ENCODE data around the gene NBPF3.
"Not testable (repeated sequence)": the region's sequence is repeated elsewhere in the genome, so short reads cannot be mapped to it uniquely, and the experiment has no call there.

Gene NBPF3

GRCh38 chr1:21438646-21439312, 1.2 kb upstream of the NBPF3 start:
- not testable (repeated sequence) for DNase-seq

GRCh38 chr1:21439345-21439720, 604 bp upstream of the NBPF3 start:
- no peak for DNase-seq

DNA sequence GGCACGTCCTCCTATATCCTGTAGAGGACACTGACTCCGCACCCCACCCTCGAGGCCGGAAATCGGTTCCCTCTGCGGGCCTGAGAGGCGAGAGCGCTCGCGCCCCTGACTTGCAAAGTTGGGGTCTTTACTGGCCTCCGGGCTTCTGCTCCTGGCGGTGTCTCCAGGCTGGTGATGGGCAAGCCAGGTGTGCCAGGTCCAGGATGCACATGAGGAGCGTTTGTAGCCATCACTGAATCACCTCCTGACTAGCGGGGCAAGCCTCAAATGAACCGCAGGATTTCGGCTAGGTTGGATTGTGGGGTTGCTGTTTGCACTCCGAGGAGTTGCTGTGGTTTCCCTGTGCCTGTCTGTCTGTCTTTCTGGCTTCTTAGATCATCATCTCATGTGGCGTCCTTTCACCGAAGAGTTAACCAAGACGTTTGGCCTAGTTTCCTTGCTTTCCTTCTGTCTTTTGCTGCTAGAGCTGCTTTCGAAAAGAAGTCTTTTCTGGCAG, 741 bp downstream of the NBPF3 start:
- not testable (repeated sequence) for DNase-seq

DNA sequence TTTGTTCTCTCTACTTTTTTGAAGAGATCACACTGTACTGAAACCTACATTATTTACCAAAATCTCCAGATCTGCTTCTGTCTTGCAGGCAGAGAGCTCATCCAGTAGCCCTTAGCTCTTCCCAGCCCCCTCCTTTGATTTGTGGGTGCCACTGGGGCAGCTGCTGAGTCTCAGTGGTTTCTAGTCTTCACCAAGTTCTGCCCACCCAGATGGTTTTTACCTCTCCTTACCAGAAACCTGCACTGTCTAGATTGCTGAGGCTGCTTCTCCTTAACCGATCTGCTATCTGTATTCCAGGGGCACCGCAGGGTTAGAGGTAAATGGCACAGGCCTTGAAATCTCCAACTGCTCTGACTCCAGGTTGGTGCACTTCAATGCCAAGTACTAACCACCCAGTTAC, 6.7 kb downstream of the NBPF3 start:
- not testable (repeated sequence) for DNase-seq

GRCh38 chr1:21447311-21447710, 7.4 kb downstream of the NBPF3 start:
- DNase-seq, result no peak

GRCh38 chr1:21449906-21450305, 10.0 kb downstream of the NBPF3 start:
- DNase-seq, result no peak

GRCh38 chr1:21451212-21451611, 11.3 kb downstream of the NBPF3 start:
- DNase-seq, result no peak

- DNase-seq, result no peak
Measured at GRCh38 chr1:21451981-21452411, 12.1 kb downstream of the NBPF3 start.

DNA sequence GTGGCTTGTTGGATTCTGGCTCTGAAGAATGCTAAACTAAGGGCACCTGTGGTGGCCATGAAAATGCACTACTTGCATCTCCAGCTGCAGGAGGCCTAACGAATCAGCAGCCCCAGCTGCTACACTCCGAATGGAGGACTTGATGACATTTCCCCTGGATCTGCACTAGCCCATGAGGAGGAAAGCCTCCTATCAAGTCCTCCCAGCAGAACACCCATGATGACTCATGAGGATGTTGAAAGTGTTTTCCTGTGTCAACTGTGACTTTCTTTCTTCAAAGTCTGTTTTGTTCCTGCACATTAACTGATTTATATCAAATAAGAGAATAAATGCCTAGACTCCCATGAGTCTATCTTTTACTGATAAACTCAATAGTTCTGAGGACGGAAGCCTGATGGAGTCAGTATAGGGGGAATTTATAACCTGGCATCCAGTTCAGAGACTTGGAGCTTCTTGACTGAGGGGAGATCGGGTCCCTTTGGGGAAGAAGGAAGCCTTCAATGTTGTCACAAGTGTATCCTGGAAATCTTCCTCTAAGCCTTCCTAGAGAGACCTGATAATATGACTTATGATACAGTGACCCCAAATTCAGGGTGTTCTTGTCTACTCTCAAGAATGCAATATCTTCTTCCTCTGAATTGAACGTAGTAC, 14.2 kb downstream of the NBPF3 start:
- DNase-seq, result not testable (repeated sequence)

DNA sequence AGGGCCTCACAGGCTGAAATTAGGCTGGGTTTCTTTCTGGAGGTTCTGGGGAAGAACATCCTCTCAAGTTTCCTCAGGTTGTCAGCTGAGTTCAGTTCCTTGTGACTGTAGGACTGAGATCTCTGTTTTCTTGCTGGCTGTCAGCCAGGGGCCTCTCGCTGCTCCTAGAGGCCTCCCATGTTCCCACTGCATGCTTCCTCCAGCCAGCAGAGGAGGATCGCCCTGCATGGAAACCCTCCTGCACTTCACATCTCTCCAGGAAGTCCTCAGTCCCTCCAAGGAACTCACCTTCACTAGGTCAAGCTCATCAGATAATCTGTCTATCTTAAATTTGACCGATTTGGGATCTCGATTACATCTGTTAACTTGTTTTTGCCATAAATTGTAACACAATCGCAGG, 15.0 kb downstream of the NBPF3 start:
- not testable (repeated sequence) for DNase-seq

- no peak for DNase-seq
Measured at GRCh38 chr1:21457654-21458053, 17.7 kb downstream of the NBPF3 start.

- not testable (repeated sequence) for DNase-seq
Measured at GRCh38 chr1:21465127-21465526, 25.2 kb downstream of the NBPF3 start.

DNA sequence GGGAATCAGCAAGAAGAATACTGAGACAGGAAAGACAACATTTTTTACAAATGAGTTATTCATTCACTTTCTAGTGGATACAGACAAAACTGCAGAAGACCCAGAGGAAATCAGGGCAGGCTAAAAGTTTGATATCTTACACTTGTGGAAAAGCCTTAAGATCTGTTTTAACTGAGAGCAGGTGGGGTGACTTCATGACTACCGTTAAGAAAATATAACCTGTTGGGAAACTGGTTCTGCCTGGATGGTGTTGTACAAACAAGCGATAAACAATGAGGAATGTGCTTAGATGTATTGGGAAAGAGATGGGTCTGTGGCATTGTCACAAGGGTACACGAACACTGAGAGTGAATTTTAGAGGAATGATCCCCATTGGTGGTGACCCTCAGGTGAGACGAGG, 28.0 kb downstream of the NBPF3 start:
- DNase-seq, result not testable (repeated sequence)

- DNase-seq, result no peak
Measured at GRCh38 chr1:21468599-21468998, 28.7 kb downstream of the NBPF3 start.

DNA sequence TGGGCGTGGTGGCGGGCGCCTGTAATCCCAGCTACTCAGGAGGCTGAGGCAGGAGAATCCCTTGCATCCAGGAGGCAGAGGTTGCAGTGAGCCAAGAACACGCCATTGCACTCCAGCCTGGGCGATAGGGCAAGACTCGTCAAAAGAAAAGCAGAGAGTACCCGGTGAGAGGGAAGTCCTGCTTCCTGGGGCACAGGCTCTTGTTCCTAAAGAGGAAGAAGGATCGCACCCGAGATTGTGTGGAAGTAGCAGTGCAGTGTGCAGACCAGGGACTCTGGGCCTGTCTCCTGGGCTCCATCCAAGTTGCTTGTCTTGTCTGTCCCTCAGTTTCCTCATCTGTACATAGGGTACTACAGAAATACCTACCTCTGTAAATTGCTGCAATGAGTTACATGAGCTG, 29.6 kb downstream of the NBPF3 start:
- no peak for DNase-seq

DNA sequence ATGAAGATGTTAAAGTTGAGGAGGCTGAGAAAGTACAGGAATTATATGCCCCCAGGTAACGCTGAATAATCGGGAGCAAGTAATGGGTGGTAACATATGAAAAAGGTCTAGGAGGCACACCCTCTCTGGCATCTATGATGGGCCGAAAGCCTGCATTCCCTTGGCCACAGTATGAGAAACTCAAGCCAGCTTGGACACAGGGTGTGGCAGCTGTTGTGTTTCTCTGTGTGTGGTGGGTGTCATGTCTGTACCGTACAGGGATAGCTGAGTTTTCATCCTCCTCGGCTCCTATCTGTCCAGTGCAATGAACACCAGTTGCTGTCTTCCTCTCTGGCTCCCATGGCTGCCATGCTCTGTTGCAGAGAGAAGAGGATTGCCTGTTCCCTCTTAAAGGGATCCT, 32.9 kb downstream of the NBPF3 start:
- DNase-seq, result no peak

DNA sequence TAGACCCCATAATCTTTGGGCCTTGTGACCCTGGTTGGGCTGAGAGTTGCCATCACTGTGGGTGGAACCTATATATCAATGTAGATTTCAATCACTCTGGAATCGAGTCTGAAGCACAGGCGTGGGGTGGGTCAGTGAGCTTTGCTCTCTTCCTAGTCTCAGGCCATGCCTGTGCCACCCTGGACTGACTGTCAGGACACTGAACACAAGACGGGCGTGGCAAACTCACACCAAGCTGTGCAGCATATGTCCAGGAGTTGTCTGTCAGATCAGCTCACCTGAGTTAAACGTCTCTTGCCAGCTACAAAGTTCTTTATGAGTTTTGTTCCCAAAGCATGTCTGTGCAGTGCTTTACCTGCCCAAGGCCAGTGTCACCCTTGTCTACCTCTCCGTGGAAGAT, 38.4 kb downstream of the NBPF3 start:
- no peak for DNase-seq

- DNase-seq, result not testable (repeated sequence)
Measured at GRCh38 chr1:21483881-21484280, 43.9 kb downstream of the NBPF3 start.

DNA sequence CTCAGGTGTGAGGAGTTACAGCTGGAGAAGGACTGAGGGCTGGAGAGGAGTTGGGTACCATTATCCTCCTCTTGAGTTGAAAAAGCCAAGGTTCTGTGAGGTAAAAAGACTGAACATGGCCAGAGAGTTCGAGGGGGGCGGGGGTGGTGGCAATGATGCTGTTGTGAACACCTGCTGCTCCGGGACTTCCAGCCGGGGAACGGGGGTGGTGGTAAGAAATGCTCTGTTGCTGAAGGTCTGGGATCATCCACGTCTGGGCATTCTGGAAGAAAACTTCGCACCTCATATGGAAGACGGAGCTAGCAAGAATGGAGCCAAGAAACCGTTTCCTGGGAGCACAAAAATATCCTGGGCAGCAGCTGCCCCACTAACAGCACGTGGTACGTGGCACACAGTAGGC, 49.2 kb downstream of the NBPF3 start:
- DNase-seq, result no peak

GRCh38 chr1:21490774-21491487, 51.0 kb downstream of the NBPF3 start:
- no peak for DNase-seq

DNA sequence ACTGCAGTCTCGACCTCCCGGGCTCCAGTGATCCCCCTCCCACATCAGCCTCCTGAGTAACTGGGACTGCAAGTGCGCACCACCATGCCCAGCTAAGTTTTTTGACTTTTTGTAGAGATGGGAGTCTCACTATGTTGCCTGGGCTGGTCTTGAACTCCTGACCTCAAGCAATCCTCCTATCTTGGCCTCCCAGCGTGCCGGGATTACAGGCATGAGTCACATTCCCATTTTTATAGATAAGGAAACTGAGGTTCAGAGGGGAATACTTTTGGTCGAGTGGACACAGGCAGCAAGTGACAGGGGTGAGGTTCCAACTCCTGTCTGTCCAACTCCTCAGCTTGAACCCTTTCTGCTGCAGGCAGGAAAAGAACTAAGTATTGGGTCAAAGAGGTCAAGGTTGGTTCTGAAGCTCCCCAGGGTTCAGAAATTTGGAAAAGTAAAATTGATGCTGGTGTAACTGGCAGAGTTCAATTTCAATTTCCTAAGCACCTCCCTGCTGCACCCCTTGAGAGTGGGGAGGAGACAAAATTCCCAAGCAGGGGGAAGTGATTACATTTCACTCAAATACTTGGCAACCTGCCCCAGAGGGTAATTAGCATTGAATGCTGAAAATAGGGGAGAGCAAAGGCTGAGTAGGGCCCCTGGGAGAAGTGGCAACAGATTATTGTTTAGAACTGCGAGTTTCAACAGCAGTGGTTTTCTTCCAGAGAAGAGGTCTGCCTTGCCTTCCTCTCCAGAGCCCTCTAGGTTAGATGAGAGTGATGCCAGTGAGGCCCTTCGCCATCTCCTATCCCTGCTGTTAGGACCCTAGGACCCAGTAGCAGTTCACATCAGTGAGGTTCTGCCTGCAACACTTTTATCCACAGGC, 51.8 kb downstream of the NBPF3 start:
- DNase-seq, result peak; percentile 76

GRCh38 chr1:21492356-21492625, 52.4 kb downstream of the NBPF3 start:
- DNase-seq, result no peak

DNA sequence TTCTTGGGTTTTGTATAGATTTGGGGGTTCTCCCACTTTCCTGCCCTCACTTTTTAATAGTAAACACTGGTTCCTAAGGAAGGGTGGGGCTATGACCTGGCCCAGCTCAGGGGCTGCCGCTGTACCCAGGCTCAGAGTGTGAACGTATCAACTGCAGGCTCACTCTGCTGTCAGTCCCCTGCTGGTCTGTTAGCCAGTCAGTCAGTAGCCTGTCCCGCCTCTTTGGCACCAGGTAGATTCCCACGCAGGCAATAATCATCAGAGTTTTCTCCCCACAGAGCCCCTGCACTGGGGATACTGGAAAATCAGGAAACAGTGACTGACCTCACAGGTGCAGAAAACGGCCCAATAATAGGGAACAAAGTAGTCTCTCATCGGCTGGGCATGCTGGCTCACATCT, 54.3 kb downstream of the NBPF3 start:
- no peak for DNase-seq
